K562 (cell line): ENCODE data around the gene BRD4. TPM values are rescaled to one million over a fixed set of nuclear protein-coding genes. Genes with fewer than 3 reads are reported as not detected.
A peak's percentile ranks its signal among the peaks of the same experiment; 100 is the strongest.

Experiments
- ATAC-seq: fragments of 200-7000 bp; cut with Tn5 transposase; 3 replicates; pipeline ENCODE4 v1.9.1; 2020; ENCODE audit warnings: moderate library complexity
- BruUV-seq: library from RNA; stranded (reverse); fragments of 400-500 nt; replicated peaks from 2 replicates; lab custom pipeline; 2021; lab: Mats Ljungman, UMichigan
- CTCF ChIA-PET: fragments of 300-600 bp; formaldehyde crosslinking; extraction: SDS; loops from one replicate; lab custom pipeline; 2021; ENCODE audit warnings: low intra/inter-chr PET ratio; lab: Yijun Ruan, JAX
- POLR2A ChIA-PET: fragments of 300-600, 350-650 bp; sonication (Branson Sonifier 250); formaldehyde crosslinking; extraction: SDS; loops from one replicate; lab custom pipeline; 2021; ENCODE audit warnings: antibody characterized with exemption, inconsistent platforms; lab: Yijun Ruan, JAX
- DNase-seq, 4 experiments: peaks; one replicate each; pipeline versions ENCODE4 v3.0.0 to v3.0.0-alpha.2; 2011 to 2018; ENCODE audit warnings: low spot score in 3 of 4, mixed read lengths in 3 of 4; ENCODE audit errors: extremely low read depth in 1 of 4
- FAIRE-seq: peaks from 2 replicates; lab custom pipeline; 2011; peaks lifted over from hg19 to GRCh38; lab: Jason Lieb, UNC
- H2AFZ ChIP-seq: 2 replicates; pipeline ENCODE4 v1.6.0; 2011; ENCODE audit warnings: low read depth, low read length, control low read depth, inconsistent platforms
- H3K27ac ChIP-seq: fragments of 200-600 bp; 3 replicates; pipeline ENCODE4 v1.8.0; 2011; ENCODE audit warnings: low read depth, mild to moderate bottlenecking, control low read depth, inconsistent platforms, low read length, moderate library complexity, mixed read lengths; ENCODE audit errors: extremely low read depth
- H3K27me3 ChIP-seq, 2 experiments: fragments of 300-600 bp in 1 of 2; 2 replicates in 1 of 2; 3 replicates in 1 of 2; pipeline versions ENCODE4 v1.6.0 to v1.8.0; 2011; ENCODE audit warnings: inconsistent platforms in 2 of 2, low read length in 2 of 2, mild to moderate bottlenecking in 1 of 2, mixed read lengths in 1 of 2, moderate library complexity in 1 of 2; ENCODE audit not compliant: control insufficient read depth in 2 of 2, insufficient read depth in 2 of 2
- H3K36me3 ChIP-seq: fragments of 300-600 bp; 3 replicates; pipeline ENCODE4 v1.8.0; 2011; ENCODE audit warnings: mild to moderate bottlenecking, low read length, inconsistent platforms; ENCODE audit not compliant: control insufficient read depth, insufficient read depth
- H3K4me1 ChIP-seq, 2 experiments: fragments of 200-600 bp in 1 of 2; replicated peaks in 1 of 2; 2 replicates in 1 of 2; 3 replicates in 1 of 2; pipeline versions ENCODE4 v1.5.1 to v1.8.0; 2011; ENCODE audit warnings: inconsistent platforms in 2 of 2, low read length in 2 of 2, mild to moderate bottlenecking in 1 of 2, mixed read lengths in 1 of 2, moderate library complexity in 1 of 2; ENCODE audit not compliant: control insufficient read depth in 2 of 2, insufficient read depth in 2 of 2
- H3K4me2 ChIP-seq: 2 replicates; pipeline ENCODE4 v1.6.1; 2011; ENCODE audit warnings: low read length, control low read depth, inconsistent platforms, mixed read lengths; ENCODE audit not compliant: insufficient read depth
- H3K4me3 ChIP-seq: fragments of 200-600 bp; sonication (generic), shearing (Covaris generic); 2 replicates; pipeline ENCODE4 v1.5.1; 2016; ENCODE audit warnings: control low read depth, inconsistent platforms
- H3K79me2 ChIP-seq: fragments of 200-600 bp; 3 replicates; pipeline ENCODE4 v1.8.0; 2011; ENCODE audit warnings: low read length, inconsistent platforms; ENCODE audit not compliant: control insufficient read depth, insufficient read depth
- H3K9ac ChIP-seq, 2 experiments: 2 replicates each; pipeline versions ENCODE4 v1.6.0 to v1.6.1; 2011; ENCODE audit warnings: low read depth in 2 of 2, low read length in 2 of 2, control low read depth in 1 of 2, inconsistent platforms in 1 of 2, mild to moderate bottlenecking in 1 of 2, mixed read lengths in 1 of 2; ENCODE audit not compliant: insufficient read depth in 1 of 2
- H3K9me1 ChIP-seq: one replicate; pipeline ENCODE4 v1.6.0; 2011; ENCODE audit warnings: inconsistent platforms, mild to moderate bottlenecking, low read length, moderate library complexity; ENCODE audit not compliant: control insufficient read depth, insufficient read depth
- H3K9me3 ChIP-seq: replicated peaks from 2 replicates; pipeline ENCODE4 v1.5.1; 2011; ENCODE audit warnings: low read depth, low read length, inconsistent platforms; ENCODE audit not compliant: control insufficient read depth, insufficient read depth
- H4K20me1 ChIP-seq: replicated peaks from 2 replicates; pipeline ENCODE4 v1.6.1; 2011; ENCODE audit warnings: low read length, inconsistent platforms, mixed read lengths; ENCODE audit not compliant: control insufficient read depth, insufficient read depth
- ATF7 ChIP-seq: fragments of 450-650 bp; IDR thresholded peaks from 2 replicates; pipeline ENCODE4 v1.7.1; 2014; ENCODE audit warnings: mild to moderate bottlenecking, moderate library complexity
- ILF3 ChIP-seq: fragments of 450-650 bp; IDR thresholded peaks from 2 replicates; pipeline ENCODE4 v1.6.1; 2018; ENCODE audit warnings: antibody characterized with exemption, mild to moderate bottlenecking, moderate library complexity, borderline replicate concordance
- POLR2AphosphoS2 ChIP-seq: IDR thresholded peaks from 2 replicates; pipeline ENCODE4 v1.6.1; 2012; ENCODE audit warnings: low read length, improper control_type of control experiment
- RBM22 ChIP-seq: fragments of 200-400 bp; formaldehyde crosslinking; IDR thresholded peaks from 2 replicates; pipeline ENCODE4 v1.6.1; 2018; ENCODE audit warnings: low read length, low read depth; ENCODE audit not compliant: poor library complexity, severe bottlenecking
- WGBS: fragments of 100-300 bp; shearing (Covaris generic); methylation state at CpG from one replicate; pipeline ENCODE4 v1.1.6; 2016; ENCODE audit warnings: low coverage, mixed read lengths; ENCODE audit not compliant: insufficient coverage; ENCODE audit errors: missing lambda C conversion rate; 5-methylcytosine and 5-hydroxymethylcytosine counted together
- in situ Hi-C: fragments of 300-500 bp; cut with MboI; formaldehyde crosslinking; loops from 4 replicates; pipeline ENCODE4 v1.15.0; 2018; ENCODE audit warnings: inconsistent platforms, mixed read lengths
- intact Hi-C: fragments of 100-400 bp; cut with micrococcal nuclease; formaldehyde crosslinking; loops from 2 replicates; pipeline ENCODE4 v1.14.2; 2022
- polyA plus RNA-seq, 8 experiments: library from polyadenylated mRNA; depleted of rRNA in 4 of 8; stranded (reverse) in 5 of 8; unstranded in 3 of 8; fragments of >200 nt; fragmentation: Nextera tagmentation in 2 of 8; fragmentation: Illumina TruSeq in 1 of 8; extraction: Ambion mirVana in 2 of 8; extraction: Trizol in 1 of 8; gene quantifications; 2 replicates each; pipeline versions ENCODE4 v1.2.1 to v1.2.3, GENCODE V29; 2011 to 2014; ENCODE audit warnings: inconsistent platforms in 1 of 8, missing spikeins in 1 of 8
- total RNA-seq, 7 experiments: library from RNA; depleted of rRNA in 6 of 7; stranded (reverse); fragments of >200 nt in 6 of 7; fragmentation: Illumina TruSeq in 2 of 7; extraction: Trizol in 2 of 7; gene quantifications; 2 replicates each; pipeline versions ENCODE4 v1.2.1 to v1.2.3, GENCODE V29; 2011 to 2021; ENCODE audit warnings: low replicate concordance in 1 of 7

BRD4 gene
- total and polyA plus RNA-seq, 9 of the 15 experiments (the other 6 are each of a cell fraction or from before 2014, with no cell fraction given): 1.8 to 105 (median 15.6) TPM

DNA sequence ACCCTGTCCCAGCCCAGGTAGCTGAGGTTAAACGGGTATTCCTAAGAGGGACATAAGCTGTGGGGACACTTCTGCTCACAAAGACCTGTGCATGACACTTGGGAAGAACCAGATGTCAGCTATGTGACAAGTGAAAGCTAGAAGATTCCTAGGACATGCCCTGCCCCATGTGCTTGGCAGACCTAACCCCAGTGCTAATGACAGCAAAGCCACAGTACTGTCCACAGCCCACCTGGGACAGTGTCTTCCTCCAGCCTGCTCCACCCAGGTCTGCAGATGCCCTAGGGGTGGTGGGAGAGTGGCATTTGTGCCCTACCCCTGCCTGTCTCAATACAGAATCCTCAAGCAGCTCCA lies 81.7 kb downstream of the BRD4 start:
- ATAC-seq (no peak), DNase-seq (no peak), FAIRE-seq (no peak)
- intact Hi-C loops (no loop called here), in situ Hi-C loops (no loop called here)
- no peak overlapping the region for H3K4me2 ChIP-seq
- H3K36me3 ChIP-seq: peaks cover 97% of the 10 kb centered on the region; the same call in 2 of the 3 replicates
- no peaks in the 10 kb centered on the region for H3K9me3 ChIP-seq
- no peaks in the 10 kb centered on the region for H3K27me3 ChIP-seq
- whole genome bisulfite sequencing: 80% methylated on average over 1 of the region's 1 CpG
- CTCF ChIA-PET: interaction anchor here (0.8 kb wide), 1 partner anchor 73 kb away, joined by 3 read pairs; no protein-coding TSS in a partner anchor
- no peak overlapping the region; the same call in 2 of the 3 replicates for H3K27ac ChIP-seq
- H4K20me1 ChIP-seq: peaks cover 21% of the 10 kb centered on the region
- peaks cover 0 to 11% of the 10 kb centered on the region in 2 experiments; a peak in 1 of 5 replicates for H3K4me1 ChIP-seq
- H3K4me3 ChIP-seq: no peak overlapping the region
- H3K9me1 ChIP-seq: peaks cover 5% of the 10 kb centered on the region
- BruUV-seq: no TSS peak
- POLR2A ChIA-PET: interaction anchor here (0.6 to 1.9 kb wide), 5 partner anchors 11 to 56 kb away, joined by 3 to 7 read pairs (median 3); no protein-coding TSS in a partner anchor
- peak; percentile 50; the same call in 1 of the 2 replicates for TF ChIP-seq POLR2AphosphoS2
- no peak for TF ChIP-seq ILF3
- TF ChIP-seq, all 486 proteins: peak for 1
- H3K79me2 ChIP-seq: peaks cover 9% of the 10 kb centered on the region; the same call in 2 of the 3 replicates
- no peak overlapping the region for H3K9ac ChIP-seq
- no peak overlapping the region for H2AFZ ChIP-seq

DNA sequence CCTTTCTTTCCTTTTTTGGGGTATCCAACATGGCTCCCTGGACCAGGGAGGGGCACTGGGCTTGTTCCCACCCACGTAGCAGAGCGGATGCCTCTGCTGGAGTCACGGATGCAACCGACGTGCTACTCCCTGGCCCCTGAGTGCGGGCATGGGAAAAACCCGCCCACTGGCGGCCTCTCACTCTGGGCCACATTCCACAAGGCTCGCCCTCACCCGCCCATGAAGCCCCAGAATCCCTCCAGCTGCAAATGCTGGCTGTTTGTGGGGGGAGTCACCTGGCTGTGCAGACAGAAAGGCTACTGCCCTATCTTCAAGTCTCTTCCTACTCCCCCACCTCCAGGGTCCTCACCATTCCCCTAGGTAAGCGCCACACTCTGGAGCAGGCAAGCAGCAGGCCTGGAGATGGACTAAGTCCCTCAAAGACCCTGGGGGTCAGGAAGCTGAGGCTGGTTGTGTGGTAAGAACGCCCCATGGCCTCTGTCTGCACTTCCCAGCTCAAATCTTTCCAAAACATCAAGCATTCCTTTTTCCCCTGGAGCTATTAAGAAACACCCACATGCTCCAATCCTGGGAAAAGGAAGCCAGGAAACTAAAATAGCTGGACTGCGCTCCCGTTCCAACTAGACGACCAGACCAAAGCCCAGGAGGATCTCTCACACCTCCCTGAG lies 82.2 kb downstream of the BRD4 start:
- 94% methylated on average over 15 of the region's 15 CpGs for WGBS
- no peaks in the 10 kb centered on the region for H3K9me3 ChIP-seq
- POLR2A ChIA-PET: interaction anchor here (0.7 to 1.9 kb wide), 4 partner anchors 11 to 38 kb away, joined by 3 to 7 read pairs (median 5); no protein-coding TSS in a partner anchor
- H3K9me1 ChIP-seq: peaks cover 5% of the 10 kb centered on the region
- H3K9ac ChIP-seq: no peak overlapping the region
- intact Hi-C loops (no loop called here), in situ Hi-C loops (no loop called here)
- no peaks in the 10 kb centered on the region for H3K27me3 ChIP-seq
- no TSS peak for BruUV-seq
- no peak overlapping the region for H3K4me2 ChIP-seq
- FAIRE-seq (no peak), ATAC-seq (no peak), DNase-seq (no peak)
- H3K4me3 ChIP-seq: no peak overlapping the region
- H3K36me3 ChIP-seq: peaks cover 97% of the 10 kb centered on the region; the same call in 2 of the 3 replicates
- no peak for TF ChIP-seq ATF7
- peak; percentile 80 for TF ChIP-seq RBM22
- peaks cover 0 to 11% of the 10 kb centered on the region in 2 experiments; a peak in 1 of 5 replicates for H3K4me1 ChIP-seq
- H3K79me2 ChIP-seq: peaks cover 9% of the 10 kb centered on the region; the same call in 2 of the 3 replicates
- H2AFZ ChIP-seq: no peak overlapping the region
- no peak overlapping the region for H3K27ac ChIP-seq
- peaks cover 20% of the 10 kb centered on the region for H4K20me1 ChIP-seq
- CTCF ChIA-PET: interaction anchor here (0.8 kb wide), 1 partner anchor 73 kb away, joined by 3 read pairs; no protein-coding TSS in a partner anchor
